HEK293 (cell line): Measurements from ENCODE around the gene HS1BP3.
A peak's percentile ranks its signal among the peaks of the same experiment; 100 is the strongest.

ENCODE experiments used
- CTCF ChIA-PET: fragments of 350-600 bp; formaldehyde crosslinking; extraction: SDS; loops from one replicate; lab custom pipeline; 2021; ENCODE audit warnings: antibody characterized with exemption; lab: Yijun Ruan, JAX
- POLR2A ChIA-PET: fragments of 300-600 bp; formaldehyde crosslinking; extraction: SDS; loops from one replicate; lab custom pipeline; 2020; ENCODE audit warnings: antibody characterized with exemption, inconsistent platforms; lab: Yijun Ruan, JAX
- H3K27ac ChIP-seq: fragments of 200-500 bp; sonication (Bioruptor generic); 2 replicates; pipeline ENCODE4 v1.5.1; 2014; ENCODE audit warnings: low read depth, low read length, control low read depth, inconsistent platforms; ENCODE audit errors: extremely low read depth
- H3K36me3 ChIP-seq, 2 experiments: fragments of 200-500 bp in 1 of 2; sonication (Bioruptor generic) in 1 of 2; 1 replicate in 1 of 2; 2 replicates in 1 of 2; pipeline ENCODE4 v1.5.1; 2014 to 2017; ENCODE audit warnings: inconsistent platforms in 2 of 2, low read length in 2 of 2; ENCODE audit not compliant: control insufficient read depth in 2 of 2, insufficient read depth in 1 of 2
- H3K4me1 ChIP-seq: fragments of 200-500 bp; sonication (Bioruptor generic); 2 replicates; pipeline ENCODE4 v1.5.1; 2014; ENCODE audit warnings: mild to moderate bottlenecking, low read length, inconsistent platforms; ENCODE audit not compliant: control insufficient read depth, insufficient read depth
- H3K4me3 ChIP-seq: 2 replicates; pipeline ENCODE4 v1.5.1; 2011; ENCODE audit warnings: low read depth, mild to moderate bottlenecking, control low read depth, low read length, moderate library complexity
- H3K9me3 ChIP-seq: fragments of 200-500 bp; sonication (Bioruptor generic); 2 replicates; pipeline ENCODE4 v1.5.1; 2014; ENCODE audit warnings: low read depth, low read length, inconsistent platforms; ENCODE audit not compliant: control insufficient read depth, insufficient read depth
- CTCF ChIP-seq: fragments of 450-650 bp; formaldehyde crosslinking; IDR thresholded peaks from 2 replicates; pipeline ENCODE4 v1.5.1; 2016; ENCODE audit warnings: missing biosample characterization, missing genetic modification characterization
- GLIS2 ChIP-seq: fragments of 450-650 bp; formaldehyde crosslinking; IDR thresholded peaks from 2 replicates; pipeline ENCODE4 v1.5.1; 2016; ENCODE audit warnings: missing biosample characterization, missing genetic modification characterization
- KLF8 ChIP-seq: fragments of 450-650 bp; formaldehyde crosslinking; IDR thresholded peaks from 2 replicates; pipeline ENCODE4 v1.5.1; 2016; ENCODE audit warnings: missing biosample characterization, missing genetic modification characterization
- OVOL3 ChIP-seq: fragments of 450-650 bp; formaldehyde crosslinking; IDR thresholded peaks from 2 replicates; pipeline ENCODE4 v1.5.1; 2016; ENCODE audit warnings: missing biosample characterization, missing genetic modification characterization
- PATZ1 ChIP-seq: fragments of 450-650 bp; formaldehyde crosslinking; IDR thresholded peaks from 2 replicates; pipeline ENCODE4 v1.5.1; 2016; ENCODE audit warnings: missing biosample characterization, missing genetic modification characterization
- PRDM10 ChIP-seq: fragments of 450-650 bp; formaldehyde crosslinking; IDR thresholded peaks from 2 replicates; pipeline ENCODE4 v1.5.1; 2016; ENCODE audit warnings: missing biosample characterization, missing genetic modification characterization
- SALL2 ChIP-seq: fragments of 450-650 bp; formaldehyde crosslinking; IDR thresholded peaks from 2 replicates; pipeline ENCODE4 v1.5.0; 2017; ENCODE audit warnings: missing biosample characterization, mild to moderate bottlenecking, missing genetic modification characterization, borderline replicate concordance
- SP2 ChIP-seq: fragments of 450-650 bp; formaldehyde crosslinking; IDR thresholded peaks from 2 replicates; pipeline ENCODE4 v1.5.1; 2016; ENCODE audit warnings: missing biosample characterization, missing genetic modification characterization
- SP3 ChIP-seq: fragments of 450-650 bp; formaldehyde crosslinking; IDR thresholded peaks from 2 replicates; pipeline ENCODE4 v1.5.1; 2016; ENCODE audit warnings: missing biosample characterization, missing genetic modification characterization
- SP7 ChIP-seq: fragments of 450-650 bp; formaldehyde crosslinking; IDR thresholded peaks from 2 replicates; pipeline ENCODE4 v1.5.1; 2016; ENCODE audit warnings: missing biosample characterization, missing genetic modification characterization
- ZEB2 ChIP-seq: fragments of 450-650 bp; formaldehyde crosslinking; IDR thresholded peaks from 2 replicates; pipeline ENCODE4 v1.5.1; 2016; ENCODE audit warnings: missing biosample characterization, missing genetic modification characterization
- ZIC2 ChIP-seq: fragments of 450-650 bp; formaldehyde crosslinking; IDR thresholded peaks from 2 replicates; pipeline ENCODE4 v1.5.1; 2016; ENCODE audit warnings: missing biosample characterization, missing genetic modification characterization
- ZNF114 ChIP-seq: fragments of 450-650 bp; formaldehyde crosslinking; IDR thresholded peaks from 2 replicates; pipeline ENCODE4 v1.5.0; 2017; ENCODE audit warnings: missing biosample characterization, missing genetic modification characterization
- ZNF155 ChIP-seq: fragments of 450-650 bp; formaldehyde crosslinking; IDR thresholded peaks from 2 replicates; pipeline ENCODE4 v1.5.1; 2016; ENCODE audit warnings: missing biosample characterization, missing genetic modification characterization
- ZNF211 ChIP-seq: fragments of 450-650 bp; formaldehyde crosslinking; IDR thresholded peaks from 2 replicates; pipeline ENCODE4 v1.5.1; 2016; ENCODE audit warnings: low read depth, missing biosample characterization, missing genetic modification characterization
- ZNF214 ChIP-seq: fragments of 450-650 bp; formaldehyde crosslinking; IDR thresholded peaks from 2 replicates; pipeline ENCODE4 v1.5.1; 2017; ENCODE audit warnings: missing biosample characterization, mild to moderate bottlenecking, missing genetic modification characterization, borderline replicate concordance
- ZNF24 ChIP-seq: fragments of 450-650 bp; formaldehyde crosslinking; IDR thresholded peaks from 2 replicates; pipeline ENCODE4 v1.5.1; 2016; ENCODE audit warnings: missing biosample characterization, missing genetic modification characterization
- ZNF292 ChIP-seq: fragments of 450-650 bp; formaldehyde crosslinking; IDR thresholded peaks from 2 replicates; pipeline ENCODE4 v1.5.1; 2016; ENCODE audit warnings: low read depth, missing biosample characterization, missing genetic modification characterization, borderline replicate concordance
- ZNF311 ChIP-seq: fragments of 450-650 bp; formaldehyde crosslinking; IDR thresholded peaks from 2 replicates; pipeline ENCODE4 v1.5.1; 2017; ENCODE audit warnings: missing biosample characterization, missing genetic modification characterization, borderline replicate concordance
- ZNF350 ChIP-seq: fragments of 450-650 bp; formaldehyde crosslinking; IDR thresholded peaks from 2 replicates; pipeline ENCODE4 v1.5.0; 2017; ENCODE audit warnings: missing biosample characterization, mild to moderate bottlenecking, missing genetic modification characterization
- ZNF548 ChIP-seq: fragments of 450-650 bp; formaldehyde crosslinking; IDR thresholded peaks from 2 replicates; pipeline ENCODE4 v1.5.1; 2016; ENCODE audit warnings: missing biosample characterization, missing genetic modification characterization
- ZNF639 ChIP-seq: fragments of 450-650 bp; formaldehyde crosslinking; IDR thresholded peaks from 2 replicates; pipeline ENCODE4 v1.5.1; 2016; ENCODE audit warnings: missing biosample characterization, missing genetic modification characterization
- ZNF792 ChIP-seq: fragments of 450-650 bp; formaldehyde crosslinking; IDR thresholded peaks from 2 replicates; pipeline ENCODE4 v1.5.1; 2016; ENCODE audit warnings: missing biosample characterization, missing genetic modification characterization
- ZNF837 ChIP-seq: fragments of 450-650 bp; formaldehyde crosslinking; IDR thresholded peaks from 2 replicates; pipeline ENCODE4 v1.5.1; 2016; ENCODE audit warnings: missing biosample characterization, missing genetic modification characterization
- ZSCAN30 ChIP-seq: fragments of 450-650 bp; IDR thresholded peaks from 2 replicates; pipeline ENCODE4 v1.5.1; 2018; ENCODE audit warnings: missing biosample characterization, mild to moderate bottlenecking, missing genetic modification characterization, moderate library complexity
- ZXDB ChIP-seq: fragments of 450-650 bp; formaldehyde crosslinking; IDR thresholded peaks from 2 replicates; pipeline ENCODE4 v1.5.1; 2016; ENCODE audit warnings: missing biosample characterization, missing genetic modification characterization

Gene HS1BP3

GRCh38 chr2:20666304-20667150 is 15.6 kb upstream of the HS1BP3 start, which contains the start of gene GDF7 (continued):
- TF ChIP-seq KLF8 (tag by site-specific recombination), result peak; percentile 52; the same call in 1 of the 2 replicates
- TF ChIP-seq ZNF548, result no peak
- no peak for TF ChIP-seq ZXDB (tag by site-specific recombination)
- peak; percentile 80 for TF ChIP-seq SP3 (tag by site-specific recombination)
- TF ChIP-seq ZNF292 (tag by site-specific recombination), result no peak
- TF ChIP-seq ZNF211 (tag by site-specific recombination), result no peak
- no peak for TF ChIP-seq ZNF350
- TF ChIP-seq CTCF (tag by site-specific recombination), result peak; percentile 67
- peak; percentile 77 for TF ChIP-seq SP2 (tag by site-specific recombination)
- no peak for TF ChIP-seq ZNF792
- no peak for TF ChIP-seq OVOL3
- peak; percentile 78 for TF ChIP-seq GLIS2 (tag by site-specific recombination)
- no peak for TF ChIP-seq SP7 (tag by site-specific recombination)
- TF ChIP-seq ZSCAN30 (tag by site-specific recombination), result no peak
- TF ChIP-seq ZNF639 (tag by site-specific recombination), result no peak
- no peak for TF ChIP-seq SALL2 (tag by site-specific recombination)
- TF ChIP-seq ZNF311 (tag by site-specific recombination), result no peak
- no peak for TF ChIP-seq ZNF837 (tag by site-specific recombination)
- TF ChIP-seq PATZ1 (tag by site-specific recombination), result peak; percentile 73

GRCh38 chr2:20666005-20666303 is 15.1 kb upstream of the HS1BP3 start:
- TF ChIP-seq ZXDB (tag by site-specific recombination) (no peak), ZNF24 (tag by site-specific recombination) (no peak), ZNF214 (no peak), PRDM10 (tag by site-specific recombination) (no peak), ZEB2 (tag by site-specific recombination) (no peak), ZNF155 (tag by site-specific recombination) (no peak), ZNF114 (tag by site-specific recombination) (no peak), ZIC2 (tag by site-specific recombination) (no peak)
- H3K36me3 ChIP-seq, result peaks cover 0 to 15% of the 10 kb centered on the region in 2 experiments; a peak in 1 of 3 replicates
- no peaks in the 10 kb centered on the region for H3K9me3 ChIP-seq
- H3K4me3 ChIP-seq, result no peak overlapping the region
- CTCF ChIA-PET, result interaction anchor here (0.6 to 1.6 kb wide), 10 partner anchors 10 to 452 kb away, joined by 3 to 13 read pairs (median 4); partner anchors contain the start of gene HS1BP3
- no peak overlapping the region for H3K27ac ChIP-seq
- no peaks in the 10 kb centered on the region for H3K4me1 ChIP-seq
- POLR2A ChIA-PET, result interaction anchor here (1.8 kb wide), 1 partner anchor 15 kb away, joined by 7 read pairs; the partner anchor contains the start of gene HS1BP3
